Stimulated activated CD4-positive, alpha-beta T cell treated with anti-CD3 and anti-CD28 coated beads, TNF-alpha, amount 100 ng/mL, for 48 hours (primary cell): ENCODE results near the gene HOXB7.
A peak's percentile ranks its signal among the peaks of the same experiment; 100 is the strongest.

Experiments used
- DNase-seq, 3 donors: peaks; one replicate each; pipeline ENCODE4 v3.0.0-alpha.2; 2020; ENCODE audit warnings: low read depth in 3 of 3

The HOXB7 gene

DNA sequence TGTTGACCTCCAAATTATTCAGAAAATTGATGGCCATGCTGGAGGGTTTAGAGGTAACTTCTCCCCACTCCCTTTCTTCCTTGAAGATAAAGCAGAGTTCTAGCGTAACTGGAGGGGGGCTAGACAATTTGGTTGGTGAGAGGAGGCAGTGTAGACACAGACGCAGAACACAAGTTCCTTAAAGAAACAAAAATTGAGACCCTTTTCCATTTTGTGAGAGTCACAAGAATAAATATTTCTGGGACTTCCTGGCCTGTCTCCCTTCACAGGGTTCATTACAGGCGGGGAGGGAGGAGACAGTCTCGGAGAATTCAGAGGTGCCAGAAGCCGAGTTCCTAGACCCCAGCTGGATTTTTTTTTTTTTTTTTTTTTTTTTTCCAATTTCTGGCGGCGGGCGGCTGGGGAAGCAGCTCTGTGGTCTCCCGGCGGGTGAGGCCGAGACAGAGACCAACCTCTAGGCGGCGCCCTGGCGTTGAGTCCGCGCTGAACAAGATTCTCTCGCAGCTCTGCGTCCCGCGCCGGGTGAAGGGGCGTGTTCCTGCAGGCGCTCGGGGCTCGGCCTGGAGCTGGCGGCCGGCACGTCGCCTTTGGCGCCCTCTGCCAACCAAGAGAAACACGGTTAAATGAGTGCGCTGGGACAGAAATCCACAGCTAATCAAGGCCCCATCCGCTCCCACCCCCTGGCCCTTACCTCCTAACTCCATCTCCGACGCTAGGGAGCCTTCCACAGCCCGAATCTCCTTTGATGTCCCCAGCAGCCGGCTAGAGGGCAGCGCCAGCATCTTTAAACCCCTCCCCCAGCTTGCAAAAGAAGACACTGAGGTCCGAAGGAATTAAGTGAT, 25.6 kb upstream of the HOXB7 start:
- peak; percentile 58 to 80 (median 69) for DNase-seq

GRCh38 chr17:48634493-48635208, 23.8 kb upstream of the HOXB7 start:
- DNase-seq, result no peak

- DNase-seq, result no peak
Observed at GRCh38 chr17:48633266-48633677, 22.5 kb upstream of the HOXB7 start.

DNA sequence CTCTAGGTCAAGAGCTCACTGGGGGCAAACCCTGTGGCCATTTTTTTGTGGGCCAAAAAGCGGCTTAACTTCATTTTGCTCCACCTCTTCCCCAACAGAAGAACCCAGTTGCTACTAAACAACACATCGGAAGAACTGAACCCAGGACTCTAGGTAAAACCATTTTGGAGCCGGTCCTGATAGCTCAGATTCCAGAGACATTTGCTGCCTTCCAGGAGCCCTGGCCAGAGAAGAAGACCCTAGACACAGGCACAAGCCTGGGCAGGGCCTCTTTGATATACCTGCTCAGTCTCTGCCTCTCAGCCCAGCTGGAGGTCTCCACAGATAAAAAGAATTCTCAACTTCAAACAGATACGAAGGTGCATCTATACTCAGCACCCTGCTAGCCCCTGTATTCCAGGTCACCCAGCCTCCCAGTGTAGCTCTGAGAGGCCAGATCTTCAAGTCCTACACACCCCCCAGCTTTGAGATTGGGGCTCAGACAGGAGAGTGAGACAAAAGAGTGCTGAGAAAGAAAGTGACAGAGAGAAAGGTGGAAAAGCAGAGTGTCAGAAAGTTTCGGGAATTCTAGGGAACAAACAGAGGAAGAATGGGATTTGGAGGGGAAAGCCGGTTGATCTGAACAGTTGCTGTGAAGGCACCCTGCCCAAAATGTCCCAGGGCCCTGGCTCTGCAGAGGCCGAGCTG, 21.9 kb upstream of the HOXB7 start:
- DNase-seq, result no peak

GRCh38 chr17:48631693-48632578, 21.1 kb upstream of the HOXB7 start:
- DNase-seq, result no peak

DNA sequence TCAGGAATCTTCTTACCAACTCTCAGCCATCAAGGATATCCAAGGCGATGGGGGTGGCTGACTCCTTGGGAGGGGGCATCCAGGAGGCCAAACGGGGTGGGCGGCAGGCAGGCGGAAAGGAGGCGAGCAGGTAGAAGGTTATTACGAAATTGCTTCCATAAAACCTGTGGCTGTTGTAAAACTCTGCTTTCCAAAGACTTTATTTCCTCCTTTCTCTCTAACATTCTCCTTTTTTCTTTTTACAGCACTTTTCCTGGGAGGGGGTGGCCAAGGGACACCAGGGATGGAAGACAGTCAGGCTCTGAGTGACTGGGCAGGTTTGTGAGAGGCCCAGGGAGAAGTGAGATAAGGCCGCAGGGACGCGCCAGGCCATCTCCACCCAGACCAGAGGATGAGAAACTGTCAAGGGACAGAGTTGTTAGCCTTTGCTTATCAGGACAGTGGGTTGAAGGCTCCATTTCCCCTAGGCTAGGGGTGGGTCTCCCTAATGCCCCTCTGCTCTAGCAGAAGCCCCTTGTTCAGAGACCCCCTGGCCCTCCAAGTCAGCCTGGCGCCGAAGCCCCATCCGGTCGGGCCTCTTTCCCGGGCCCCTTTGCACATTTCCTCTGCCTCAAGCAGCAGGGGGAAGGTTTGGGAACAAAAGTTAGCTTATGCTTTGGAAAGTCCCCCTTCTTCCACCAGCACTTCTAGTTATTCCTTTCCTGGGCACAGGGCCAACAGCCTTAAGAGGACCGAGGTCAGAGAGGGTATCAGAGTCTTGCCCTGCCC, 20.3 kb upstream of the HOXB7 start:
- DNase-seq, result no peak

GRCh38 chr17:48630009-48630924, 19.4 kb upstream of the HOXB7 start:
- DNase-seq, result no peak

- no peak for DNase-seq
Observed at GRCh38 chr17:48629411-48629759, 18.6 kb upstream of the HOXB7 start.

GRCh38 chr17:48628649-48629410, 18.0 kb upstream of the HOXB7 start:
- no peak for DNase-seq

DNA sequence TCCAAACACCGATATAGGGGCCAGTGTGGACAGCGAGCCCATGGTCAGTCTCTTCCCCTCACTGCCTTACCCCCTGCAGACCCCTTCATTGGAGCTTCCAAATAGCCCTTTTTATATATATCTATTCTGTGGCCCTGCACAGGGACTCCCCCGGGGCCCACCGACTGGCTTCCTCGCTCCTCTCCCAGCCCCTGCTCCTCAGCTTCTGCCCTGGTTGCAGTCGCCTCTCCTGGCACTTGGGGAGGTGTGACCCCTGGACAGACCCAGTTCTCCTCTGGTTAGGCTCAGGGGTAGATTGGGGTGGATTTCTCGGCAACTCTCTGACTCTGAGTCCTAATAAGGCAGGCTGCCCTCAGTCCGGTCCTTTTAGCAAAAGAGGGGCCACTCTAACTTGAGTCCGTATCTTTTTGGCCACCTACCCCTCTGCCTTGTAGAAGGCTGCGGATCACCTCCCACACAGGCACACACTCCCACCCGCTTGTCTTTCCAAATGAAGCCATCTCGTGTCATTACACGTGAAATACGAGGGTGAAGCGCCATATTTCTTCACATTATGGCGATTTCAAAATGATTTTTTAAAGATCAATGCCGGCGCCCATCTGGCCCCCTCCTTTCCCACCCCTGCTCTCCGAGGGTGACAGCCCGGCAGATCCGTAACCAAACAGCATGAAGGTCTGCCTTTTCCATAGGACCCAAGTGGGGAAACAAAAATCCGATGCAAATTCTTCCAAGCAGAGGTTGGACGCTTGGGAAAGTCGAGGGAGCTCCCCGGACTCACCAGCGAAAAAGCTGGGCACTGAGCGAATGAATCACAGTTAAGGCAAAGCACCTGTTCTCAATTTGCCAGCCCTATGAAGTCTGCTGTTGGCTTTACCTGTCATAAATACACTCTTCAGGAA, 17.1 kb upstream of the HOXB7 start:
- DNase-seq, result no peak

- no peak for DNase-seq
Observed at GRCh38 chr17:48627118-48627597, 16.3 kb upstream of the HOXB7 start.

DNA sequence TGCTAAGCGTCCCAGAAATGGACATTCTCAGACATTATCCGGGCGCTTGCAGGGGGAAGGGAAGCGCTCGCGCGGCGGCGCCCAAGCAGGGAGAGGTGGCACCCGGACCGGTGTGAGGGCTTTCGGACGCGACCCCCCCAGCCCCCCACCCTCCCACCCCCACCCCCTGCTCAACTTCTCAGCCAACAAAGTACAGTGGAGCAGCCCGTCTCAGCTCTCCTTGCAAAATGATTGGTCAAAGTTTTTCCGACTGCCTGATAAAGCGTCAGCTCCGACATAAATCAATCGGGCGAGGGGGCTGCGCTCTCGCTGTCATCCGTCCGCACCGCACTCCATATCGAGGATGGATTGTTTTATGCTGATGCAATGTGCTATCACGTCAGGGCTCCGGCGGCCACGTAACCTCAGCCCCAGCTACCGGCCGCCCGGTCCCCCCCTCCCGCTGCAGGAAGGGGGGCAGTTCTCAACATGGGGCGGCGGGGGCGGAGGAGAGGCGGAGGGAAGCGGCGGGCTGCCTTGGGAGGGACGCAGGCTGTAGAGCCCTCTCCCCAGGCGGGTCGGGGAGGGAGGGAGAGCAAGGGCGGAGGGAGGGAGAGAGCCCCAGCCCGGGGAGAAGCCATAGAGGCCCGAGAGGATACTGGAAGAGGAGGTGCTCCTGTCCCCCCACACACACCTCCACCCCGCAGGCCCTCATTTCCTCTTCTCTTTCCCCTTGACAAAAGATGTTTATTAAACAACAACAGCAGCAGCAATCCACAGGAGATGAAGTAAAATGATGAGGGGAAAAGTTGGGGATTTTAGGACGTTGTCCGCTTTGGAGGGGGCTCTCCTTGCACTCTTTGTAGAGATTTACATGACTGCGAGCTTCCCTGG, 15.7 kb upstream of the HOXB7 start, which contains the start of gene HOXB9:
HOXB9 (minus strand) TSS at position 114 of the 873 bp plus-strand sequence; CDS start at position 25, 89 bp downstream.
- no peak for DNase-seq

- no peak for DNase-seq
Observed at GRCh38 chr17:48625495-48626244, 14.9 kb upstream of the HOXB7 start.

DNA sequence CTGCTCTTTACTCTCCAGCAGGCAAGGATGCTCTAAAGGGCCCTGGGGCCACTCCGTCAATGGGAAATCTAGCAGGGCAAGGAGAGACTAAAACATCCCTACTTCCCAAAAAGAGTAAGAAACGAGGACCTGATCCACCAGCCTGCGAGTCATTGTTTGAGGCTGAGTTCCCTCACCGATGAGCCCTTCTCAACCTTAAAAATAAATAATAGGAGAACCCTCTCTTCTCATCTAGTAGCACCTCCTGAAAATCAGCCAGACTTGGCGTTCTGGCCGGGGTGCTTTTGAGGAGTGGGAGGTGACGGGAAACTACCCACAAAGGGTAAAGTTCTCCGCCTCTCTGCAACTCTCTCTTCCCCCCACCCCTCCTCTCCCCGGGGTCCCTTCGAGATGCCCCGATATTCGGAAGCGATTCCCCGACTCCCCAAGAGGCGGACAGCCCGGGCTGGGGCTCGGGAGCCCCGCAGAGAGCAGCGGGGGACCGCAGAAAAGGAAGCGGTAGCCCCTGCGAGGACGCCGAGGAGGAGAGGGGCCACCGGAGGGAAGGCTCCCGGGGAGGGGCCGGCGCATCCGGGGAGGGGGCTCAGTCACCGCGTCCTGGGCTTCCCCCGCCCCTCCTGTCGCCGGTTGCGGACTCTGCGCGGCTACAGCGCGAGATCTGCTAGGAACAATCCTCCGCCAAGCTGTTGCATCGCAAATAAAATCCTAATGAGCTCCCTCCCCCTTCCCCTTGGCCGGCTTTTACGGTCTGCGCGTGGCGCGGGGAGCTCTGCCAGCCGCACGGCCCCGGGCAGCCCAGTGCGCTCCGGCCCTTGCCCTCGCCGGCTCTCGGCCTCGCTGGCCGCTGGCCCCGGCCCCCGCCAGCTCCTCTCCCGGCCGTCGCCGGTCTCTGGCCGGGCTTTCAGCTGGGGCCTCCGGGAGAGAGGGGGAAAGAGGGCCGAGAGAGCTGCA, 14.0 kb upstream of the HOXB7 start:
- no peak for DNase-seq

GRCh38 chr17:48624118-48624517, 13.3 kb upstream of the HOXB7 start:
- no peak for DNase-seq
